GM19452 (cell line): ENCODE measurements around the gene AP3D1.
A peak's percentile ranks its signal among the peaks of the same experiment; 100 is the strongest.
"Not testable (repeated sequence)": the region's sequence is repeated elsewhere in the genome, so short reads cannot be mapped to it uniquely, and the experiment has no call there.

Experiments
- ATAC-seq: cut with Tn5 transposase; IDR thresholded peaks from one replicate; pipeline ENCODE4 v1.9.1; 2021; ENCODE audit not compliant: unreplicated experiment

Gene AP3D1

GRCh38 chr19:2089001-2089711 is 62.2 kb downstream of the AP3D1 start:
- ATAC-seq, result no peak

GRCh38 chr19:2087621-2088100 is 63.7 kb downstream of the AP3D1 start:
- no peak for ATAC-seq

- ATAC-seq, result not testable (repeated sequence)
Measured at GRCh38 chr19:2086695-2087620, 64.4 kb downstream of the AP3D1 start.

GRCh38 chr19:2084993-2085720 is 66.2 kb downstream of the AP3D1 start:
- ATAC-seq, result peak; percentile 22

- ATAC-seq, result no peak
Measured at GRCh38 chr19:2083174-2083854, 68.1 kb downstream of the AP3D1 start.

GRCh38 chr19:2081873-2082810 is 69.2 kb downstream of the AP3D1 start:
- ATAC-seq, result no peak

GRCh38 chr19:2080336-2080988 is 70.9 kb downstream of the AP3D1 start:
- no peak for ATAC-seq

GRCh38 chr19:2079865-2080301 is 71.5 kb downstream of the AP3D1 start:
- ATAC-seq, result no peak

GRCh38 chr19:2079076-2079864 is 72.1 kb downstream of the AP3D1 start:
- ATAC-seq, result no peak

GRCh38 chr19:2077833-2078619 is 73.3 kb downstream of the AP3D1 start:
- ATAC-seq, result no peak

- no peak for ATAC-seq
Measured at GRCh38 chr19:2077398-2077797, 74.0 kb downstream of the AP3D1 start.

- ATAC-seq, result no peak
Measured at GRCh38 chr19:2076526-2076944, 74.8 kb downstream of the AP3D1 start.

GRCh38 chr19:2072757-2073551 is 78.4 kb downstream of the AP3D1 start:
- no peak for ATAC-seq

GRCh38 chr19:2070986-2071673 is 80.2 kb downstream of the AP3D1 start:
- ATAC-seq, result no peak

GRCh38 chr19:2070436-2070827 is 80.9 kb downstream of the AP3D1 start:
- no peak for ATAC-seq
